Gastroesophageal sphincter (tissue), 4 donors: ENCODE data around the gene PLCB1. TPM values are rescaled to one million over a fixed set of nuclear protein-coding genes. Genes with fewer than 3 reads are reported as not detected.

Experiments used
- ATAC-seq: fragments of 150-250 bp; one replicate; pipeline ENCODE4 v1.9.1; 2016; ENCODE audit warnings: mild to moderate bottlenecking, moderate library complexity
- H3K27ac ChIP-seq, 4 donors: fragments of 200-600 bp; sonication (generic) in 3 of 4; 1 replicate in 3 of 4; 2 replicates in 1 of 4; pipeline ENCODE4 v1.5.1; 2016 to 2019
- H3K27me3 ChIP-seq: fragments of 200-600 bp; sonication (generic); one replicate; pipeline ENCODE4 v1.5.1; 2019
- H3K36me3 ChIP-seq, 2 donors: fragments of 200-600 bp; sonication (generic); one replicate each; pipeline ENCODE4 v1.5.1; 2019; ENCODE audit warnings: control low read depth in 1 of 2
- H3K4me1 ChIP-seq, 3 donors: fragments of 200-600 bp; sonication (generic); 1 replicate in 2 of 3; 2 replicates in 1 of 3; pipeline ENCODE4 v1.5.1; 2016 to 2019; ENCODE audit warnings: control low read depth in 2 of 3
- H3K4me3 ChIP-seq, 2 donors: fragments of 200-600 bp; sonication (generic); one replicate each; pipeline ENCODE4 v1.5.1; 2019; ENCODE audit warnings: mild to moderate bottlenecking in 1 of 2, moderate library complexity in 1 of 2
- H3K9me3 ChIP-seq, 3 donors: fragments of 200-600 bp; sonication (generic); one replicate each; pipeline ENCODE4 v1.5.1; 2017 to 2019; ENCODE audit warnings: control low read depth in 2 of 3
- CTCF ChIP-seq, 4 experiments: fragments of 200-600 bp in 2 of 4; fragments of 450-650 bp in 2 of 4; sonication (generic) in 1 of 4; IDR thresholded peaks; one replicate each; pipeline ENCODE4 v1.5.1; 2017 to 2019; ENCODE audit warnings: antibody characterized with exemption in 4 of 4, mild to moderate bottlenecking in 2 of 4, moderate library complexity in 2 of 4
- EP300 ChIP-seq: sonication (generic); formaldehyde crosslinking; IDR thresholded peaks from one replicate; pipeline ENCODE4 v1.6.1; 2017; ENCODE audit warnings: antibody characterized with exemption, mild to moderate bottlenecking
- POLR2A ChIP-seq, 2 donors: fragments of 450-650 bp; IDR thresholded peaks; one replicate each; pipeline ENCODE4 v1.6.1; 2017; ENCODE audit warnings: antibody characterized with exemption in 2 of 2, mild to moderate bottlenecking in 2 of 2, moderate library complexity in 1 of 2
- POLR2AphosphoS5 ChIP-seq: sonication (generic); formaldehyde crosslinking; IDR thresholded peaks from one replicate; pipeline ENCODE4 v1.6.1; 2017; ENCODE audit warnings: antibody characterized with exemption
- WGBS, 2 donors: methylation state at CpG; one replicate each; pipeline ENCODE4 v1.1.5; 2018; ENCODE audit warnings: low coverage in 1 of 2; 5-methylcytosine and 5-hydroxymethylcytosine counted together
- total RNA-seq, 4 donors: library from RNA; depleted of rRNA; stranded (reverse); fragments of >200 nt; gene quantifications; one replicate each; pipeline ENCODE4 v1.1.0, GENCODE V29; 2016

Gene PLCB1
- total RNA-seq, 4 donors from 2014 or later: 60.8 to 104 (median 69.0) TPM

GRCh38 chr20:8631271-8631670 is 499.2 kb downstream of the PLCB1 start:
- H3K36me3 ChIP-seq: no peaks in the 10 kb centered on the region
- H3K9me3 ChIP-seq: no peaks in the 10 kb centered on the region
- ATAC-seq: no peak
- H3K27ac ChIP-seq: no peak overlapping the region
- WGBS, 2 donors: 56 to 63% methylated on average over 1 of the region's 1 CpG
- H3K4me3 ChIP-seq: no peak overlapping the region
- no peak for TF ChIP-seq CTCF (IDR thresholded peaks at IDR 0.05)
- no peak for TF ChIP-seq EP300
- TF ChIP-seq POLR2A (IDR thresholded peaks at IDR 0.05): no peak
- TF ChIP-seq POLR2AphosphoS5: no peak
- peaks cover 0 to 25% (median 0%) of the 10 kb centered on the region in 3 donors for H3K4me1 ChIP-seq
- H3K27me3 ChIP-seq: no peaks in the 10 kb centered on the region

- Histone ChIP-seq H3K27me3 (no peaks in the 10 kb centered on the region), H3K4me1 (peaks cover 0 to 9% (median 0%) of the 10 kb centered on the region in 3 donors), H3K4me3 (no peak overlapping the region), H3K36me3 (no peaks in the 10 kb centered on the region), H3K27ac (no peak overlapping the region), H3K9me3 (no peaks in the 10 kb centered on the region)
- 33 to 67% methylated on average over 1 of the region's 1 CpG for WGBS, 2 donors
- TF ChIP-seq EP300: no peak
- TF ChIP-seq CTCF (IDR thresholded peaks at IDR 0.05): no peak
- no peak for TF ChIP-seq POLR2AphosphoS5
- no peak for TF ChIP-seq POLR2A (IDR thresholded peaks at IDR 0.05)
- ATAC-seq: no peak
Measured at GRCh38 chr20:8633366-8633765, 501.3 kb downstream of the PLCB1 start.

- H3K9me3 ChIP-seq: no peaks in the 10 kb centered on the region
- WGBS, 2 donors: 88 to 93% methylated on average over 2 to 3 of the region's 4 CpGs
Measured at GRCh38 chr20:8635048-8635572, 503.0 kb downstream of the PLCB1 start.

DNA sequence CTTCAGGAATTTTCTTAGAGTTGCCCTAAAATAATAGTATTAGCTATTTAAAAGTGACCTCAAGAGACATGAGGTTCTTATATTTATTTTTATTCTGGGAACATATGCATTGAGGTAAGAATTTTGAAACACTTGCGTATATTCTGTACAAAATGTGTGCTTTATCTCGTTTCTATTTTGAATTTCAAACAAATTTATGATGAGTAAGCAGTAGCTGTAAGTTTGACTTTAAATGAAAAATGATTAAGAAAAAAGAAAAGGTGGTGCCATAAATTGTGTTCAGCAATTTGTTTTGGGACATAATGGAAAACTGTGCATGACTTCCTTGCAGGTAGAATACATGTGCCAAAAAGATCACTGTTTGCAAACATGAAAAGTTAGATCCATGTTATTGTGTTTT is 503.8 kb downstream of the PLCB1 start:
- TF ChIP-seq EP300: no peak
- no peak for TF ChIP-seq CTCF (IDR thresholded peaks at IDR 0.05)
- no peak for TF ChIP-seq POLR2AphosphoS5
- no peak for TF ChIP-seq POLR2A (IDR thresholded peaks at IDR 0.05)
- Histone ChIP-seq H3K27ac (no peak overlapping the region), H3K27me3 (no peaks in the 10 kb centered on the region), H3K36me3 (no peaks in the 10 kb centered on the region), H3K4me1 (peaks cover 0 to 7% (median 0%) of the 10 kb centered on the region in 3 donors), H3K4me3 (no peak overlapping the region), H3K9me3 (no peaks in the 10 kb centered on the region)
- ATAC-seq: no peak
- 69 to 82% methylated on average over 2 of the region's 2 CpGs for WGBS, 2 donors

More at GRCh38 chr20:8635048-8635572, 503.0 kb downstream of the PLCB1 start:
- Histone ChIP-seq H3K36me3 (no peaks in the 10 kb centered on the region), H3K27ac (no peak overlapping the region), H3K4me1 (peaks cover 0 to 9% (median 0%) of the 10 kb centered on the region in 3 donors), H3K27me3 (no peaks in the 10 kb centered on the region), H3K4me3 (no peak overlapping the region)
- TF ChIP-seq POLR2A (IDR thresholded peaks at IDR 0.05) (no peak), EP300 (no peak), POLR2AphosphoS5 (no peak), CTCF (IDR thresholded peaks at IDR 0.05) (no peak)
- ATAC-seq: no peak

DNA sequence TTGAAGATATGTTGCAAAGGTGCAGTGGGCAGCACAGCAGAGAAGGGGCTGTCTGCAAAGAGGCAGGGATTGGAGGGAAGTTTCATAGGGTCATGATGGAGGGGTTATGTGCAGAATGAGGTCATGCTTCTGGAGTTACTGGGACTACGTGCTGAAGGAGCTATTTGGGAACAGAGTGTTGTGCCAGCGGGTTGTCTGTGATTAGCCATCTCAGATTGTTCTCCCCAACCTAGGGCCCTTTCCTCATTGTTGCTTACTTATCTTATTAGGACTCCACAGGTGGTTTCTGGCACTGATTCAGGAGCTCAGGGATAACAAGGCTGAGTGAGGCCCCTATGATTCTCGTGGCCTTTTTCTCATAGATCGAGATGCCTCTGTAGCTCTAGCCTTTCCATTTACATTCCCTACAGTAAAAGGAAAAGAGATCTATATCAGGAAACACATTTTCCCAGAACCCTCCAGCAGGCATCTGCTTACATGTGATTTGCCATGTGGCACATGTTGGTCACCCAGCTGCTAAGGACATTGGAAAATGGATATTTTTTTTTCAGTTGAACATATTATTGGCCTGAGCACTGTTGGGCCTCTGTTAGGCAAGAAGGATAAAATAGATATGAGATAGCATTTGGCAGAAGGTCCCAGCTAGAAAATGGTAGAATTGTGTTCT is 507.2 kb downstream of the PLCB1 start:
- 91 to 100% methylated on average over 4 of the region's 4 CpGs for WGBS, 2 donors
- no peak overlapping the region for H3K27ac ChIP-seq

More for the DNA sequence above, 507.2 kb downstream of the PLCB1 start:
- Histone ChIP-seq H3K9me3 (no peaks in the 10 kb centered on the region), H3K4me3 (no peak overlapping the region), H3K36me3 (no peaks in the 10 kb centered on the region), H3K27me3 (no peaks in the 10 kb centered on the region), H3K4me1 (no peaks in the 10 kb centered on the region)
- ATAC-seq: no peak
- TF ChIP-seq EP300 (no peak), CTCF (IDR thresholded peaks at IDR 0.05) (no peak), POLR2AphosphoS5 (no peak), POLR2A (IDR thresholded peaks at IDR 0.05) (no peak)
